Measurements from ENCODE around the gene OSBPL2. TPM values are rescaled to one million over a fixed set of nuclear protein-coding genes. Genes with fewer than 3 reads are reported as not detected.

OSBPL2 gene
- total RNA-seq, 1 donor, result 21.1 TPM

DNA sequence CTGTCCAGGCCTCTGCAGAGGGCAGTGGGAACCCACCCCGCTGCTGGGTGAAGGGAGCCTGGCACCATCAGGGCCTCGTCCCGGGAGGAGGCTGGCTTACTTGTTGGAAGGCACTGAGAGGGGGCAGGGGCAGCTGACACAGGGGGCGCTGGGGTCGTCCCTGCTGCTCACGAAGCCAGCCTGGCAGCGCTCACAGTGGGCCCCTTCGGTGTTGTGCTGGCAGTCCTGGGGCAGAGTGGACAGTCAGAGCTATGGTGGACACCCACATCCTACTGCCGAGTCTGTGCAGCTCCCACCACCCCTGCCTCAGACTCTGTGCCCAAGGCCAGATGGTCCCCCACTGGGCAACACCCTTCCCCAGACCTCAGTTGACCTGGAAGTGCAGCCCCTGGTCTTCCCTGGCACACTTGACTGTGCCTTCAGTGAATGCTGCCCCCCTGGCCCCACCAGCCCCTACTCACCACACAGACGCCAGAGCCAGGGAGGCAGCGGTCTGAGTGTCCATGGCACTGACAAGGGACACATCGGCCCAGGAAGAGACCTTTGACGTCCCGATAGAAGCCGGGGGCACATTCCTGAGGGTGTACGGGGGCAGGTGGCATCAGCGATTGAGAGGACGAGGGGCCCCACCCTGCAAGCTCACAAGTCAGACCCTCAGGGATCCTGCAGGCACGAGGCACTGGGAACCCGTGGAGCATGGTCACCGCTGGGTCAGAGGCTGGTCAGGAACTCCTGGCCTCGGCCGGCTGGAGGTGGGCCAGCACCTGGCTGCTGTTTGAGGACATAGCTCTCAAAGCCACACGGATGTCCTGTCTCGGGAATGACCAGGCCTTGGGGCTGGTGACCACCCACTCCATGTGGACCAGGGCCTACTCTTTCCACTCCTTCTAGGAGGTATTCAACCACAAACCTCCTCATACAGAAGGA lies 85.9 kb downstream of the OSBPL2 start:
- TF ChIP-seq, protein P1, sequence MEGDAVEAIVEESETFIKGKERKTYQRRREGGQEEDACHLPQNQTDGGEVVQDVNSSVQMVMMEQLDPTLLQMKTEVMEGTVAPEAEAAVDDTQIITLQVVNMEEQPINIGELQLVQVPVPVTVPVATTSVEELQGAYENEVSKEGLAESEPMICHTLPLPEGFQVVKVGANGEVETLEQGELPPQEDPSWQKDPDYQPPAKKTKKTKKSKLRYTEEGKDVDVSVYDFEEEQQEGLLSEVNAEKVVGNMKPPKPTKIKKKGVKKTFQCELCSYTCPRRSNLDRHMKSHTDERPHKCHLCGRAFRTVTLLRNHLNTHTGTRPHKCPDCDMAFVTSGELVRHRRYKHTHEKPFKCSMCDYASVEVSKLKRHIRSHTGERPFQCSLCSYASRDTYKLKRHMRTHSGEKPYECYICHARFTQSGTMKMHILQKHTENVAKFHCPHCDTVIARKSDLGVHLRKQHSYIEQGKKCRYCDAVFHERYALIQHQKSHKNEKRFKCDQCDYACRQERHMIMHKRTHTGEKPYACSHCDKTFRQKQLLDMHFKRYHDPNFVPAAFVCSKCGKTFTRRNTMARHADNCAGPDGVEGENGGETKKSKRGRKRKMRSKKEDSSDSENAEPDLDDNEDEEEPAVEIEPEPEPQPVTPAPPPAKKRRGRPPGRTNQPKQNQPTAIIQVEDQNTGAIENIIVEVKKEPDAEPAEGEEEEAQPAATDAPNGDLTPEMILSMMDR (IDR thresholded peaks at IDR 0.05; ENCODE audit: insufficient read depth, low read length), result no peak
- no peak overlapping the region for H3K4me3 ChIP-seq (ENCODE audit: low read depth, low read length)
- no peak for DNase-seq (ENCODE audit: low read depth)

DNA sequence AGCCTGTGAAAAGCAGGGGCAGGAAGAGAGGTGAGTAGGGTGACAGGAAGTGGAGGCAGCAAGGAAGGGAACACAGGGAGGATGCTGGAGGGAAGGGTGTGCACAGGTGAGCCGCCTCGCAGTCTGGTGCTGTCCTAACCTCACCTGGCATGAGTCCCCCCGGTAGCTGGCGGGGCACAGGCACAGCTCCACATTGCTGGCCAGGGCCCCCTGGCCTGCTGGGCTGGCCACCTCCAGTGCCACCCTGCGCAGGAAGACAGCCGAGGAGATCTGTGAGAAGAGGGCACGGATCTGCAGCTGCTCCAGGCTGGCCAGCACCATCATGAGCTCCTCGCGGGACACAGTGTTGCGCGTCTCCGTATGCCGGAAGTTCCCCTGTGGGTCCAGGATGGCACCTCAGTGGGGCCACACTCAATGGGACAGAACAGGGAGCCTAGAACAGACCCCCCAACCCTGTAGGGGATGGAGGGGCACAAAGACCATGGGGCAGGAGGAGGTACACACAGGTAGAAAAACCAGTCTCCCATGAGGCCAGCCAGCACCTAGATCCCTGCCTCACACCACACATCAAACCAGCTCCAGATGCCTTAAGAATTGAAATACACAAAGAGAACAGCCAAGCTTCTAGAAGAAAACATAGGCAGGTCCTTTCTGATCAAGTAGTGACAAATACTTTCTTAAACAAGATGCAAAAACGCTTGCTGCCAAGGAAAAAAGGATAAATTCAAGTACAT lies 87.0 kb downstream of the OSBPL2 start:
- no peak for DNase-seq (ENCODE audit: low read depth)
- TF ChIP-seq, protein P1 (IDR thresholded peaks at IDR 0.05; ENCODE audit: insufficient read depth, low read length), result no peak

DNA sequence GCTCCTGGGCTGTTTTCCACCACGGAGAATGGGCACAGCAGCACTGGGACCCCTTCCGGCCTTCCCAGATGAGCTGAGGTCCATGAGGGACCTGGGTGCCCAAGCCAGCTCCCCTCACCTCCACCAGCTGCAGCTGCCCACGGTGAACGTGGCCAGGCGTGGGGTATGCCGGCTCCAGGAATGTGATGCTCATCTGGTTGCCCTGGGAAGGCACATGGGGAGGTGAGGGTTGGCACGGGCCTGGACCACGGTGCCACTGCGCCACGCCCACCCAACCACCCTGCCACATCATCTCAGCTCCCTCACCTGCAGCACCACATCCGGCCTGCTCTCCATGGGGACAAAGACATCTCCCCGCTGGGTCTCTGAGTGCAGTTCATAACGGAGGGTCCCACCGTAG lies 88.2 kb downstream of the OSBPL2 start:
- H3K4me3 ChIP-seq (ENCODE audit: low read depth, low read length), result no peak overlapping the region
- TF ChIP-seq, protein P1 (IDR thresholded peaks at IDR 0.05; ENCODE audit: insufficient read depth, low read length), result no peak
- no peak for DNase-seq (ENCODE audit: low read depth)

More for the DNA sequence above, 87.0 kb downstream of the OSBPL2 start:
- no peak overlapping the region for H3K4me3 ChIP-seq (ENCODE audit: low read depth, low read length)

DNA sequence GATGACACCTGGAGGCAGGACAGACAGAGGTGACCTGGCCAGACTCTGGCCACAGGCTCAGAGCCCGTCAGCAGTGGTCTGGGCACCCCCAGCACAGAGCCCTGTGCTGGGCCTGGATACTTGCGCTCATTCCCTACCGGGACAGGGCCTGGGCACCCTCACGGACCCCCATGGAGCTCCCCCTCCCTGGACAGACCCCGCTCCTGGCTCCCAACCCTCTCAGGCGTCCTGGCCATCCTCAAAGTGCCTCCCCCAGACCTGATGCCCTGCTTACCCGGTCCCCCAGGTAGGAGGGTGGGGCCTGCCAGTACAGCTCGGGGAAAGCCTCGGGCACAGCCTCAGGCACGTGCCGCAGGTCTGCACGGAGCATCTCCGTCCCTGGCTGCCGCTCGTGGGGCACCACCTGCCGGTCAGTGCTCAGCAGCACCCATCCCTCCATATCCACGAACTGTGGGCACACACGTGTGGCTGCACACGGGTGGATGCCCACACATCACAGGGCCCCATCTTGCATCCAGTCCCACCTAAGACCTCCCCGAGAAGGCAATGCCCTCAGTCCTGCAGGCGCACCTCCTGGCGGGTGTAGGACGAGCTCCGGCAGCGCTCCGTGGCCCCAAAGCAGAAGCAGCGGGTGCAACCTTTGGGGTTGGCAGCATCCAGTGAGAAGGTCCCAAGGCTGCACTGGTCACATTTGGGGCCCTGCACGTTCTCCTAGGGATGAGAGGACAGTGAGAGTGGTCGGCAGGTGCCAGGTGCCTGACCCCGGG lies 88.8 kb downstream of the OSBPL2 start:
- no peak overlapping the region for H3K4me3 ChIP-seq (ENCODE audit: low read depth, low read length)
- DNase-seq (ENCODE audit: low read depth), result no peak
- TF ChIP-seq, protein P1 (IDR thresholded peaks at IDR 0.05; ENCODE audit: insufficient read depth, low read length), result no peak

DNA sequence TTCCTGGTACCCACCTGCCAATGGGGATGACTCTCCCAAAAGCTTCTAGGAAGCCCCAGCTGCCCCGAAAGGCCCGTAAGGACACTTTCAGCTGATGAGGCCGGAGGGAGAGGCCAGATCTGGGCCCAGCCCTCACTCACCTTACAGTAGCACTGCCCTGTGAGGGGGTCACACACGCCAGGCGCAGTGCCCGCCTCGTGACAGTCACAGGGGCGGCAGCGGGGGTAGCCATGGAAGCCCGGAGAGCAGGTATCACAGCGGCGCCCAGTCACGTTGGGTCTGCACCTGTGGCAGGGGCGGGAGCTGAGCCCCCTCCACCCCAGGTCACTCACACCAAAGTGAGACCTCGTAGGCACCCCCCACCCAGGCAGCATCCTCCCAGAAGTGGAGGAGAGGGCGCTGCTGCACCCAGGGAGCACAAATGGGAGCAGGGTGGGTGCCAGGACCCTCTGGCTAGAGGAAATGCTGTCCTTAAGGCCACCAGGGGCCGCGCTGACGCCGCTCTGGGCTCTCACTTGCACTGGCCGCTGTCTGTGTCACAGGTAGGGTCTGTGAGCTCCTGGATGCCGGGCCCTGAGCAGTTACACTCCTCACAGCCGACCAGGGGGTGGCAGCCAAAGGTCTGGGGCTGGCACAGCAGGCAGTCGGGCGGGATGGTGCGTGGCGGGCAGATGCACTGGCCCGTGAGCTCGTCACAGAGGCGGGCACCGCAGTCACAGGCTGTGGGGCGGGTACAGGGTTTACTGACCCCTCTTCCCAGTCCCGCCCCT lies 89.6 kb downstream of the OSBPL2 start:
- DNase-seq (ENCODE audit: low read depth), result no peak
- no peak overlapping the region for H3K4me3 ChIP-seq (ENCODE audit: low read depth, low read length)
- TF ChIP-seq, protein P1 (IDR thresholded peaks at IDR 0.05; ENCODE audit: insufficient read depth, low read length), result no peak
